ENCODE data around the gene RSPO4.

RSPO4 gene

GRCh38 chr20:967796-968742 is 34.0 kb downstream of the RSPO4 start:
- no peak for DNase-seq (ENCODE audit: low read depth)

GRCh38 chr20:965956-966355 is 36.2 kb downstream of the RSPO4 start:
- DNase-seq (ENCODE audit: low read depth): no peak

- DNase-seq (ENCODE audit: low read depth): no peak
Observed at GRCh38 chr20:963795-964194, 38.3 kb downstream of the RSPO4 start.

GRCh38 chr20:962683-963082 is 39.4 kb downstream of the RSPO4 start:
- no peak for DNase-seq (ENCODE audit: low read depth)

- no peak for DNase-seq (ENCODE audit: low read depth)
Observed at GRCh38 chr20:962223-962622, 39.9 kb downstream of the RSPO4 start.

- DNase-seq (ENCODE audit: low read depth): no peak
Observed at GRCh38 chr20:961768-962167, 40.3 kb downstream of the RSPO4 start.

- DNase-seq (ENCODE audit: low read depth): no peak
Observed at GRCh38 chr20:959996-960615, 42.0 kb downstream of the RSPO4 start.

- no peak for DNase-seq (ENCODE audit: low read depth)
Observed at GRCh38 chr20:958936-959815, 42.9 kb downstream of the RSPO4 start.

- no peak for DNase-seq (ENCODE audit: low read depth)
Observed at GRCh38 chr20:957544-957943, 44.6 kb downstream of the RSPO4 start.

- DNase-seq (ENCODE audit: low read depth): peak; percentile 24
Observed at GRCh38 chr20:956330-956951, 45.7 kb downstream of the RSPO4 start.

- no peak for DNase-seq (ENCODE audit: low read depth)
Observed at GRCh38 chr20:955656-956055, 46.5 kb downstream of the RSPO4 start.

GRCh38 chr20:955111-955510 is 47.0 kb downstream of the RSPO4 start:
- DNase-seq (ENCODE audit: low read depth): no peak

GRCh38 chr20:953742-954141 is 48.4 kb downstream of the RSPO4 start:
- no peak for DNase-seq (ENCODE audit: low read depth)

- no peak for DNase-seq (ENCODE audit: low read depth)
Observed at GRCh38 chr20:952196-952795, 49.8 kb downstream of the RSPO4 start.

GRCh38 chr20:951384-952169 is 50.5 kb downstream of the RSPO4 start:
- no peak for DNase-seq (ENCODE audit: low read depth)

- DNase-seq (ENCODE audit: low read depth): no peak
Observed at GRCh38 chr20:949717-950116, 52.4 kb downstream of the RSPO4 start.

GRCh38 chr20:946826-947225 is 55.3 kb downstream of the RSPO4 start:
- DNase-seq (ENCODE audit: low read depth): no peak

- no peak for DNase-seq (ENCODE audit: low read depth)
Observed at GRCh38 chr20:945841-946240, 56.3 kb downstream of the RSPO4 start.

- DNase-seq (ENCODE audit: low read depth): no peak
Observed at GRCh38 chr20:944774-945410, 57.2 kb downstream of the RSPO4 start.

GRCh38 chr20:944148-944547 is 58.0 kb downstream of the RSPO4 start:
- no peak for DNase-seq (ENCODE audit: low read depth)
